Measurements from ENCODE around the gene NELFE.
"Not testable (repeated sequence)": the region's sequence is repeated elsewhere in the genome, so short reads cannot be mapped to it uniquely, and the experiment has no call there.

- TF ChIP-seq CTCF, EZH2phosphoT487 (IDR thresholded peaks at IDR 0.05): not testable (repeated sequence)
Measured at GRCh38 chr6:31906727-31907126, 52.0 kb downstream of the NELFE start.

All from neural progenitor cell (in vitro differentiated cells).